Stimulated activated CD4-positive, alpha-beta T cell treated with anti-CD3 and anti-CD28 coated beads, Interleukin-2, amount 100 ng/mL, for 24 hours (primary cell): ENCODE data around the gene TTC34.

Experiments
- DNase-seq, 2 donors: peaks; one replicate each; pipeline ENCODE4 v3.0.0-alpha.2; 2020

TTC34 gene

DNA sequence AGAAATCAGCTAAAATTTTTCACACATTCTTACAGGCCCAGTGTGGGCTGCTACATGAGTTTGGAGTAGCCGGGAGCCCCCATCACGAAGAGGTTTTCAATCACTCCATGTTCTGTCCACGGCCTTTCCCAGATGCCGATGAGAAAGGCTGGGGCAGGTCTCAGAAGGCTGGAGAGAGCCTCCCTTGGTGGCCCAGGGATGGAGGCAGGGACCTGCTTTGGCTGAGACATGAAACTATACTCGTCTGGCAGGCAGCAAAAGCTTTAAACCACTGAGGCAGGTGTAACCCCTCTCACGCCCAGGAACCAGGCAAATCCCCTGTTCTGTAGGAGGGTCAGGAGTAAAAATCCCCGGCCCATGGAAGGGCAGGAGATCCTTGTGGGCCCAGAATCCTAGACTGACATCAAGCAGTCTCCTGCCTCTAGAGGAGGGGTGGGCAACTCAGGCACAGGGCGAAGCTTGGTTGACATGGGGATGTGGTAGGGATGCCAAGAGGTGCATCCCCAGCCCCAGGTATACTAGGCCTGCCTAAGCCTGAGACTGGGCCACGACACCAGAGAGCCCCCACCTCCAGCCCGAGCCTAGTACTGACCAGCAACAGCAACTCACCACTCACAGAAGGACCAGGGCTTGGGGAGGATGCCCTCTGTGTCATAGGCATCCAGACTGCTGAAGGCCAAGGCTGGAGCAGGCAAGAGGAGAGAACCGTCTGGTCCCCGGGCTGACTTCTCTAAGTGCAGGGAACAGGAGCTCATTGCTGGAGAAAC lies 177.7 kb downstream of the TTC34 start:
- no peak for DNase-seq

DNA sequence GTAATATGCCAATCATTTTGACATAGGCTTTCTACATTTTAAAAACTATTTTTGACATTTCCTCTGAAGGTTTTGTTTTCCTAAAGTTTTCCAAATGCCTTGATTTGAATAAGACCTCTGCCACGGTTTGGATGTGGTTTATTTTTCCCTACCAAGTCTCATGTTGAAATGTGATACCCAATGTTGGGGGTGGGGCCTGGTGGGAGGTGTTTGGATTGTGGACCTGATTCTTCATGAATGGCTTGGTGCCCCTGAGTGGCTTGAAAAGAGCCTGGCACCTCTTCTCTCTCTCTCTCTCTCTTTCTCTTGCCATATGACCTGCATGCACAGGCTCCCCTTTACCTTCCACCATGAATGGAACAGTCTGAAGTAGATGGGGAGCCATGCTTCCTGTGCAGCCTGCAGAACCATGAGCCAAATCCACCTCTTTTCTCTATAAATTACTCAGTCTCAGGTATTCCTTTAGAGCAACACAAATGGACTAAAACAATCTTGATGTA lies 183.5 kb downstream of the TTC34 start:
- DNase-seq, result no peak

DNA sequence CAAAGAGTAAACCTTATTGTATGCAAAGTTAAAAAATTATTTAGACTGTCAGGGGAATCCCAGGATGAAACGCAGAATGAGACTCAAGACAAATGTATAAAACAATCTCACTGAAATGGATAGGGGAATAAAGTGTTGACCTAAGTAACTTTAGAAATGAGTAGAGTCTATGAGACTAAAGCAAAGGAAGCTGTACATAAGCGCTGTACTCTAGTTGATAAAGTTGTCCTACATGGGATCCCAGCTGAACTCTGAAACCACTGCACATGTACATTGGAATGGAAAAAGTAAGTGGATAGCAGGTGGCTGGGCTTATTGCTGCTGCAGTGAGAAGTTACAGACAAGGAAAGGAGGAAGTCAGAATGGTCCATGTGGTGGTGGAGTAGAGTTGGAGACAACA lies 187.3 kb downstream of the TTC34 start:
- DNase-seq, result no peak

DNA sequence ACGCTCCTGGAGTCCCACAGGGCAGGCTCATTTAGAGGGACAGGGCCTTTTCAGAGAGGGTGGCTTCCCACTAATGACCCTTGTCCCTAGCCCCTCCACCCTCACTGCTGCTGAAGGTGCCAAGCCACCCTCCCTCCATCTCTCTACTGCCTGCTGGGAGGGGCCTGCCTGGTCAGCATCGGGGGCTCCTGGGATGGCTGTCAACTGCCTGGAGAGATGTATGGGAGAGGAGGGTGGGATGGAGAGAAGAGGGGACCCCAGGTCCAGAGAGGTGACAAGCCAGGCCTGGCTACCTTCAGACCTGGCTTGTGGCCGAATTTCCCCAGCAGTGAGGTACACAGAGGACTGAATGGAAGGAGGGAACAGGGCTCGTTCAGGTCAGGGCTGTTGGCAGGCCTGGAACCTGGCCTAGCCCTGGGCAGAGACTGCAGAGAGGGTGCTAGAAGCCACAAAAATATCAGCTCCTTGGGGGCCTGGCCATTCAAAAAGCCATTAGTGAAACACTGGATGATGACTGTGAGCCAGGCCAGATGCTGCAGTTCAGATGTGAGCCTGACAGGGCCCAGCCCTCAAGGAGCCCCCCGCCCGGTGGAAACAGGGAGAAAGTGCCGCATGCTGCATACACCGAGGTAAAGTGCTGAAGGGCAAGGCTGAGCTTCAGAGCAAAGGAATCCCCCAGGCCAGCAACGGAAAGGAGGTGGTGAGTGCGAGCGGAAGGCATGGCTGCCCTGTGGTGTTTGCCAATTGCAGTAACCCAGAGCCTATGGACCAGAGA lies 188.7 kb downstream of the TTC34 start:
- DNase-seq, result no peak

DNA sequence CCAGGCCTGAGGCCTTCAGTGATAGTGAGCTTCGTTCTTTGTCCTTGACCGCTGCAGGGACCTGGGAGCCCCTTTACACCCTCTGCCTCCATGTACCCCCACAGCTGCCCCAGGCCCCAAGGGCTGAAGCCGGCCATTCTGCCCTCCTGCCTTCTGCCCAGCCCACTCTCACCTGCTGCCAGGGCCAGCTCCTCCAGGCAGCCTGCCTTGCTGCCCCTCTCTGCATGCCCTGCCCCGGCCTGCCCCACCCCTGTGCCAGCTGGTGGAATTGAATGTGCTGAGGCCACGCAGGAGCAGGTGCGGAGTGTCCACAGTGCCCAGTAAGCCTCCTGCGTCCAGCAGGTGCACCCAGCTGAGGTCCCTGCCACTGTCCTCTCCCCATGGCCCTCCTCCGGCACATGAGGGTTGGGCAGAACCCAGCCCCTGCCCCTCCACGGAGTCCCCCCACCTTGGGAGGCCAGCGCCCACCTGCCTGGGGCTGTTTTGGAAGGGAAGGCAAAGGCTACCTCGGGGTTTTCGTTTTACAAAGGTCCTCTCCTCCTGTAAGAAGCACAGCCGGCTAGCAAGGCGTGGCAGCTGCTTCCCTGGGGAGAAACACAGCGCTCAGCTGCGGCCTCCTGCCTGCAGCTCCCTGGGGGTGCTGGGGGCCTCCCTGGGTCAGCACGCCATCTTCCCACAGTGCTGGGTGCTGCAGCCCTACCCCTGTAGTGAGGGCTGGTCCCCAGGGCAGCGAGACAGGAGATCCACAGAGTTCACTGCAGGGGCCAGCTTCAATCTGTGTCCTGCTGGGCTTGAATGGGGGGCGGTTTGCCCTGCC lies 189.7 kb downstream of the TTC34 start:
- DNase-seq, result no peak

DNA sequence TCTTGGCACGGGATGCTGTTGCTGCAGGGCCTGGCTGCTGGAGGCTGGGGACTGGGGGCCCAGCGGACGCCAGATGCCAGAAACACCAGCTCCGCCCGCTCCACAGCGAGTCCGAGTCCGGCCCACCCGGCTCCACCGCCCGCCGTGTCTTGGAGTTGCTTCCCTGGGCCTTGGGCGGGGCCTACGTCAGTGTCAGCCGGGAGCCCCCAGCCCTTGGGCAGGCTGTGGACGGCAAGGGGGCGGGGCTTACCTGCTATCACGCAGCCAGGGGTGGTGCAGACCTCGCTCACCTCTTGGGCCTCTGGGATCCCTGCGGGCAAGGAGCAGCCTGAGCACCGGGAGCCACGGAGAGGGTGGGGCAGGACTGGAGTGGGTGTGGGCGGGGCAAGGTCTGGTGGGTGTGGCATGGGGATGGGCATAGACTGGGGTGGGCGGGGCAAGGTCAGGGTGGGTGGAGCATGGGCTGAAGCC lies 190.4 kb downstream of the TTC34 start:
- peak in 1 of 2 donors; percentile 54 for DNase-seq

DNA sequence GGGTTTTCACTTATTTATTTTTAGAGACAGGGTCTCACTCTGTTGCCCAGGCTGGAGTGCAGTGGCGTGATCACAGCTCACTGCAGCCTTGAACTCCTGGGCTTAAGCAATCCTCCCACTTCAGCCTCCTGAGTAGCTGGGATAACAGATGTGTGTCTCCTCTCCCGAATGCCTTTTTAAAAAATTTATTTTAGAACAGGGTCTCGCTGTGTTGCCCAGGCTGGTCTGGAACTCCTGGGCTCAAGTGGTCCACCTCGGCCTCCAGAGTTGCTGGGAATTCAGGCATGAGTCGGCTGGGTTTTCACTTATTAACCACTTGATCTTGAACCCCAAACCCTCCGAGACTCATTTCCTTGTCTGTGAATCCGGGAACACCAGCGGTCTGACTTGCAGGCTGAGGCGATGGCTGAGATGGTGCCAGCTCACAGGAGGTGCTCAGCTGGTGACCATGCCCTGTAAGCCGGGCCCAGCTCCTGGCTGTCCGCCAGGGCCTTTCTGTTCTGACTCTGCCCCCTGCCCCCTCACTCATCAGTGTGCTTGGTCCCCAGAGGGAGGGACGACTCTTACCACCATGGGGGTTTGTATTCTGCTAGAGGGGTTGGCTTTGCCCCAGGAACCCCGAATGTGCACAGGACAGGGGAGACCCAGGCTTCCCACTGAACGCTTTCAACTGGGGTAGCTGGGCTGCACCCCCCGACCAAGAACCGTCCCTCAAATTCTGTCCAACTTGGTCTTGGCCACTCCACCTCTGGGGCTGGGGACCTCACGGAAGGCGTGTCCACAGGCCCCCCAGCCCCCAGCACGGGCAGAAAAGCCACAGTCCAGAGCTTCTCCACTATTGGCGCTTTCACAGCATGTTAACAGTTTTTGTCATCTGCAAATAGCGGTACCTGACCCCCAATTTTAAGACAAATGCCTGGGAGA lies 191.2 kb downstream of the TTC34 start:
- DNase-seq, result no peak

DNA sequence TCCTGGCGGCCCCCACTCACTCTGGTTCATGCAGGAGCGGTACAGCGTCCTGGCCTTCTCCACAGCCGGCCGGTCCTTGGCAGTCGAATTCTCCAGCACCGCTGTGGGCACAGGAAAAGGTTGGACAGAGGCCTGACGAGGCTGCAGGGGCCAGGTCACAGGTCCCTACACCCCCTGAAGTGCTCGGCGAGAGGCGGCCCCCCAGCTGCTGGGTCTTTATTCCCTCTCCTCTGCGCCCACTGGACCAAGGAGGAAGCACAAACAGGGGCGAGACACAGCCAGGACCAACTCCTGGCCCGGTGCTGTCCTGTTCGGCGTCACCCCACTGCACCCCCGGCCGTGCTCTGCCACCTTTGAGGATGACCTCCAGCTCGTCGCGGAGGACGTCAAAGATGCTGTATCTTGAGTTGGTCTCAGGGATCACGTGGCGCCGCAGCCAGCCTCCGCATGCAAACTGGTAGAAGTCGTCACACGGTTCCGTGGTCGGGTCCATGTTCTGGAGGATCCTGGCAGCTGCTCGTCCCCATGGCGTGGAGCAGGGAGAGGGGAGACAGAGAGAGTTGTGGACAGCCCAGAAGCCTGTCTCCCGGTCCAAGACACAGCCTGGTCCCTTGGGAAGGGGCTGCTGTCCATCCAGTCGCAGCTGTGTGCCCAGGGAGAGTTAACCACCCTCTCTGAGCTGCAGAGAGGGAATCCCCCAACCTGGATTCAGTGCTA lies 192.0 kb downstream of the TTC34 start:
- DNase-seq, result no peak

DNA sequence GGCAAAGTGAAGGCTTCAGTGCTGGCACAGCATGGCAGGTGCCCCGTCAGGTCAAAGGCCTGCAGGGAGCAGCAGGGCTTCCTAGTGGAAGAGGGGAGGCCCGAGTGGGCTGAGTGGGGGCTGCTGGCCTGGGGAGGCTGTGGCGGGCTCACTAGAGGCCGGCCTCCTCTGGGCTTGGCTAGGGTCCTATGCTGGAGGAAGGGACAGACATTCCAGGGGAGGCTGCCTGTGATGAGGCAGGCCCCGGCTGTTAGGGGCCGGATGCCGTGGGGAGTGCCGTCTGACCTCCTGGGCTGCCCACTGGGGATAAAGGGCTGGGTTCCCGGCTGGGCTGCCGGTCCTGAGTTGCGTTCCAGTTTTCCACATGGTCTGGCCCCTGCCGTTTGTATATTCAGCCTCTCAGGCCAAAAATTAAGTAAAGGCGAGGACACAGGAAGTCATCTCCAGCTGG lies 193.8 kb downstream of the TTC34 start:
- no peak for DNase-seq

DNA sequence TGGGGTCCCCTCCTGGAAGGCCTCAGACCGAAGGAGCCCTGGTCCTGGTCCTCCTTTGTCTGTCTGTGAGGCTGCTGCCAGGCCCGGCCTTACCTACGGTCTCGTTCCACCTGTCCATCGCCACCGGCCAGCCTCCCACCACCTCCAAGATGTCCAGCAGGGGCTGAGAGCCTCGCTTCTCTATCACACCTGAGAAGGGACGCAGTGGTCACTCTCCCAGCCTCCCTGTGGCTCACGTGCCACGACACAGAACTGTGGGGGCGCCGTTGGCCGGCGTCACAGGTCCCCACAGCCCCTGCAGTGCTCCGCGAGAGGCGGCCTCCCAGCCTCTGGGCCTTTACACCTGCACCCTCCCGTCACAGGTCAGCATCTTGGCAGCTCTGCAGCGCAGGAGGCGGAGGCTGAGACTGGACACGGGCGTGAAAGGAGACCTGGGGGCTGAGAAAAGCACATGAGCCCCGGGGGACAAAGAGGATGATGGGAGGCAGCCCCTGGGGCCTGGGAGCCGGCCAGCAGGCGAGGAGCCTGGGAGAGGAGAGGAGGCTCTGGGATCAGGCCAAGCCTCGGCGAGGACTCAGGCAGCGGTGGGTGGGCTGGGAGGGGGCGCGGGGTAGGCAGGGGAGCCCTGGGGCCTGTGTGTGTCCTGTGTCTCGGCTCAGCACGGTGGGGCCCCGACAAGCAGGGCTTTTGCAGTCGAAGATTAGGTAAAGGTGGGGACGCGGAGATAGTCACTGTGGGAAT lies 194.4 kb downstream of the TTC34 start:
- no peak for DNase-seq

DNA sequence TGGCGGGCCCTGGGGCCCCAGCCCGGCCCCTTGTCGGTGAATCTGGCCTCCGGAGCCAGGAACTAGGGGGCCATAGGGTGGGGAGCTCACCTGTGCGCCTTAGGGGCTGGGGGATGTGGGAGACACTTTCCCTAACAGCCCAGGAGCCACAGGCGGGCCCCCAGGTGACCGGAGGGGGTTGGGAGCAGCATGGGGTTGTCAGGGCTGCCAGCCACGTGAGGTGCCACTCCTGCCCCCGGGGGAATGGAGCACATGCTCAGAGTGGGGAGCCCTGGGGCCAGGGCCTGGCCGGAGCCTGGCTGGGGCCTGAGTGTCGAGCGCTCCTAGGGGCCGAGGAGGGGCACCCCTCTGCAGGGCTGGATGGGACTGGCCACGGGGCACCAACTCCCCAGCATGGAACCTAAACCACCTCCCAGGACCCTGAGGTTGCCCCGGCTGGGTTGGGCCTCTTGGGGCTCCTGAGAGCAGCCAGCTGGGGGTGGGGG lies 195.1 kb downstream of the TTC34 start:
- no peak for DNase-seq

DNA sequence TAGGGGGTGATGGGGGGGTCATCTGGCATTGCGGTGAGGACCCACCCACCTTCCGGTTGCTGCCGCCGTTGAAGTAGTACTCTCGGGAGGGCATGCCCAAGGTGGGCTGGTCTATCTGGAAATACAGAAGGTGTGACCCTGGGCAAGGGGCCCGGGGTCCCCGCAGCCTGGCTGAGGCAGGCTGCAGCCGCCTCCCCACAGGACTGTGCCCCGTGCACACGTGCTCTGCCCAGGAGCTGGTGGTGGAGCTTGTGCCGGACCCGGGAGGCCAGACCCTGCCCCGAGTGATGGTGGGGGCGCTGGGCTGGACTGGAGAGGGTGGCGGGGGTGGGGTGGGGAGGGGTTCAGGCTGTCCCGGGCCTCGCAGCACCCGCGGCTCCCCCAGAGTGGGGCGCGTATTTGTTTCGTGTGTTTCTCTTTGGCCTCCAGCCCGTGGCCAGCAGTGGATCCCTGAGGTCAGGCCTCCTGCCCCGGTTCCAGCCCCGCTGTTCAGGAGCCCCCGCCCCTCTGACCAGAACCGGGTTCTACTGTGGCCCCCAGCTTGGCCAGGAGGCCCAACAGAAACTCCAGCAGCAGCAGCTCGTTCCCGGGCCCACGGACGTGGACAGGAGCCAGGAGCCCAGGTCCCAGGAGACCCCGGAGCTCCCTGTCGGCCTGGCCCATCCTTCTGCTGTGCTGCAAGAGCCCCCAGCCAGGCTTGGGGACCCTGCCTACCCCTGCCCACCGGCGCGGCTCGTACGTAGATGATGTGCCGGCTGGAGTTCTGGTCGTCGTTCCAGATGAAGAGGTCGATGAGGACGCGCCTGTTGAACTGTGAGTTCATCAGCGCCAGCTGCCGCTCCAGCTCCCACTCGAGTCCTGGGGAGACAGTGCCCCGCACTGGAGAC lies 195.7 kb downstream of the TTC34 start:
- no peak for DNase-seq

DNA sequence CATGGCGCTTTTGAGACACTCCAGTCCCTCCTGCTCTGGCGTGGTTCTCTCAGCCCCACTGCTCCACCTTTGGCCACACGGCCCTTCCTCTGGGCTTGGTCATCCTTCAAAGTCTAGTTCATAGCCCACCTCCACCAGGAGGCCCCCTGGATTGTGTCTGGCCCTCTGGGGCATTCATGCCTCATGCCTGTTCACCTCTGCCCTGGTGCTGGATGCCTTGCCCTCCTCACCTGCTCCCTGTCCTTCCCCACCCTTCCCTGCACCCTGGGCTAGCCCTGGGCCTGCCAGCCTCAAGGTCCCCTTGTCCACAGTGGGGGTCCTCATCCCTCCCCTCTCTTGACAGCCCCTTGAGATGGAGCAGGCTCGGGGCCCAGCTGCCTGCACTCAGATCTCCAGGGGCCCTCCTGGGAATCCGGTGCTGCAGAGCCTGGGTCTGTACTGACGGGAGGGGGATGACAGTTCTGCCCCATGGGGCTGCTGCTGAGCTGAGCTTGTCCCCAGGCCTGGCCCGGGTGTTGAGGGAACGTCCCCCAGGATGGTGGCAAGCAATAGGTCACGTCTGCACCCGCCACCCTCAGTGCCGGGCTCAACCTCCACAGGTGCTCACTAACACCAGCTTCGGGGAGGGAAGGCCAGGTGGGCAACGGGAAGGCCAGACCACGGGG lies 196.5 kb downstream of the TTC34 start:
- DNase-seq, result no peak

DNA sequence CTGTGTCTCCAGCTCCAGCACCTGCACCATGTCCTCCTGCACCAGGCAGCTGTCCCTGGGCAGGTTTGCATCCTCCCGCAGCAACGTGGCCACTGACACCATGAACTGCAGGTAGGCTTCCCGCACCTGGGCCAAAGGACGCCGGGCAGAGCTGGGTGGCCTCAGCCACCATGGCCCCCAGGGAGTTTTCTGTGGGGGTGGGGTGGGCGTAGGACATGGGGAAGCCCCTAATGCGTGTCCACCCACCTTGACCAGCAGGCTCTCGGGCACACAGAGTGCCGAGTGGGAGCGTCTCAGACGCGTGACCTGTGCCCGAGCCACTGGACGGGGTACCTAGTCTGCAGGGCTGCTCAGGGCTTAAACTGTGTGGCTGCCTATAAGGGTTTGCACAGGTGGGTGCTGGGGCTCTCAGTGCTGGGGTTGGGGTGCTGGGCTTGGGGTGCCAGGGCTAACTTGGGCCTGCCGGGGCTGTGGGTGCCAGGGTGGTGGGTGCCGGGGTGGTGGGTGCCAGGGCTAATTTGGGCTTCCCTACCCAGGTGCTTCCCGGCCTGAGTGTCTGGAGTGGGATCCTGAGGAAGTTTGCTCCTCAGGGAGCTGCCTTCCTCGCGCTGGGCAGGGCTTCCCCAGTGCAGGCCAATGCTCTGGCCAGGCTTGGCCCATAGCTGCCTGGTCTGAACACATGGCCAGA lies 197.2 kb downstream of the TTC34 start:
- DNase-seq, result no peak

DNA sequence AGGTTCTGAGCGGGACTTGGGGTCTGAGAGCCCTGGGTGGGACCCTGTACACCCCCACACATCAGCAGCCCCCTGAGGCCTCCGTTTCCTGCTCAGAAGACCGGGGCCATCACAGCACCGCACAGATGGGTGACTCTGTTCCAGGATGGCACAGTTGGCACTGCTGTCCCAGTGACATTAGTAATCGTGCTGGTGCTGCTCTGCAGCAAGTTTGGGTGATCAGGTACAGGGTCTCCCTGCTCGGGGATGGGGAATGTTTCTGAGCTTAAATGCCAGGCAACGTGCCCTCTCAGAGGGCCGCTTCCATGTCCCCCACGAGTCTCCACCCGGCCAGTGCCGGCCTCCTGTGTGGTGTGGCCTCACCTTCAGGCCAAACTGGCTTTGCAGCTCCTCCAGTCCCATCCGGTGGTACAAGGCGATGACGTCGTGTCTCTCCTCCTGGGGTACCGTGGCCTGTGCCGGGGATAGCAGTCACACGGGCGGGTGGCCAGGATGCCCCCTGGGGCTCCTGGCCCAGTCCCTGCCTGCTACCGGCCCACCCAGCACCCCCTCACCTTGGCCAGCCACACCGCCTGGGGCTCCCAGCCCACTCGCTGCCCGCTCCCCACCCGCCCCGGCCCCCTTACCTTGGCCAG lies 197.9 kb downstream of the TTC34 start:
- no peak for DNase-seq

DNA sequence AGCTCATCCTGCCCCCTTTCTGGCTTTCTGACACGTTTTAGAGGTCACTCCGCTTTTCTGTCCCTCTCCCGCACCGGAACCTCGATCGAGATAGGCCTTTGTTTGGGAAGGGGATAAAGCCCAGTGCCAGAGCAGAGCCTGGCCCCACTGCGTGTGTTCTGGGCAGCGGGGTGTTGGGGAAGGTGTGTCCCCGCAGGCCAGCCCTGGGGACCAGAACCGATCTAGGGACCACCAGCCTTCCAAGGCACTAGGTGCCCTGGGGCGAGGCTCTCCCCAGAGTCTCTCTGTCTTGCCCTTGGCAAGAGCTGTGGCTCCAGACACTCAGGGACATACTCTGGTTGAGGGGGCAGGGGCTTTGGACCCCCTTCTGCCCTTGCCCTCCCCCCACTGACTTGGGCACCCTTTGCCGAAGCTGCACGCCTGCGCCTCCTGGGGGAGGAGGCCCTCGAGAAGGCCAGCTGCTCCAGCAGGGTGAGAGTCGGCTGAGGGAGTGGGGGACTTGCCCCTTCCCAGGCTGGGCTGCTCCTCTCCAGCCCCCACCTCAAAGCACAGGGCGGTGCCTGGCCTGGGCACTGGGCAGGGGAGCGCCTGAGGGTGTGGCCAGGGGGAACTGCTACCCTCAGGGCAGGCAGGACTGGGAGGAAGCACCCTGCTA lies 198.5 kb downstream of the TTC34 start:
- no peak for DNase-seq

DNA sequence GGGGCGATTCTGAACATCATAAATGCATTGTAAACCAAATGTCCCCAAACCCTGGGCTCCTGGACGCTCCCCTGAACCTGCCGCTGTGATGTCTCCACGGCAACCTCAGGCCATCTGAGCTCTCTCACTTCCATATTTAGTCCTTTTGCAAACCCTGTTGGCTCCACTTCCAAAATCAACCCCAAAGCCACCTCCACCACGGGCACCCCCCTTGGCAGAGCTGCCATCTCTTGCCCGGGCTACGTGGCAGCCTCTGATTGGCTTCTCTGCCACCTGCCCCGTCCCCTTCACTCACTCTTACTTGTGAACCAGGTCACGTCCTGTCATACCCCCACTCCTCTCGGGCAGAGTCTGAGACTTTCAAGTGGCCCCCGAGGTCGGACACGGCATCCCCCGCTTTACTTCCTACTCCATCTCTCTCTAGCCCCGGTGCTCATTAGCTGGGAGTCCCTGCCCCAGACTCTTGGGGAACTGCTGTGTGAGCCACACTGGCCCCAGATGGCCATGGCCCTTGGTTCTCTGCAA lies 199.1 kb downstream of the TTC34 start:
- no peak for DNase-seq
